GM19099 (cell line): ENCODE results near the gene SLC22A23.
A peak's percentile ranks its signal among the peaks of the same experiment; 100 is the strongest.

ENCODE experiments used
- POLR2A ChIP-seq: IDR thresholded peaks from 3 replicates; pipeline ENCODE4 v1.6.1; 2011; ENCODE audit warnings: low read depth; ENCODE audit not compliant: insufficient read length; ENCODE audit errors: extremely low read depth

The SLC22A23 gene

GRCh38 chr6:3267162-3267561 lies 189.7 kb downstream of the SLC22A23 start:
- TF ChIP-seq POLR2A: no peak

- no peak for TF ChIP-seq POLR2A
These were observed 190.7 kb downstream of the SLC22A23 start for GRCh38 chr6:3266170-3266569.

- no peak for TF ChIP-seq POLR2A
These were observed 191.2 kb downstream of the SLC22A23 start for GRCh38 chr6:3265671-3266070.

GRCh38 chr6:3264356-3264755 lies 192.5 kb downstream of the SLC22A23 start:
- TF ChIP-seq POLR2A: no peak

- TF ChIP-seq POLR2A: no peak
These were observed 193.8 kb downstream of the SLC22A23 start for GRCh38 chr6:3263096-3263495.

GRCh38 chr6:3261921-3262320 lies 194.9 kb downstream of the SLC22A23 start:
- TF ChIP-seq POLR2A: no peak

- no peak for TF ChIP-seq POLR2A
These were observed 195.4 kb downstream of the SLC22A23 start for GRCh38 chr6:3261518-3261820.

GRCh38 chr6:3260772-3261517 lies 195.9 kb downstream of the SLC22A23 start:
- TF ChIP-seq POLR2A: no peak

GRCh38 chr6:3260296-3260695 lies 196.6 kb downstream of the SLC22A23 start:
- TF ChIP-seq POLR2A: no peak

GRCh38 chr6:3259491-3259958 lies 197.3 kb downstream of the SLC22A23 start:
- TF ChIP-seq POLR2A: no peak

GRCh38 chr6:3258720-3259490 lies 197.9 kb downstream of the SLC22A23 start, which contains the start of gene PSMG4:
Gene PSMG4, plus strand, starts transcription at chr6:3258947. Its CDS starts 76 bp downstream, at chr6:3259023.
- peak; percentile 65 for TF ChIP-seq POLR2A

GRCh38 chr6:3258201-3258600 lies 198.6 kb downstream of the SLC22A23 start:
- no peak for TF ChIP-seq POLR2A

- TF ChIP-seq POLR2A: no peak
These were observed 203.3 kb downstream of the SLC22A23 start for GRCh38 chr6:3253597-3253961.

GRCh38 chr6:3252861-3253596 lies 203.8 kb downstream of the SLC22A23 start:
- TF ChIP-seq POLR2A: no peak

GRCh38 chr6:3252369-3252768 lies 204.5 kb downstream of the SLC22A23 start:
- TF ChIP-seq POLR2A: no peak
